Upper lobe of right lung (tissue), 1 donor: ENCODE results near the gene DDX11. TPM values are rescaled to one million over a fixed set of nuclear protein-coding genes. Genes with fewer than 3 reads are reported as not detected.
"Not testable (repeated sequence)": the region's sequence is repeated elsewhere in the genome, so short reads cannot be mapped to it uniquely, and the experiment has no call there.

Experiments
- ATAC-seq: fragments of 200-7000 bp; cut with Tn5 transposase; one replicate; pipeline ENCODE4 v1.9.1; 2020; ENCODE audit warnings: mild to moderate bottlenecking, moderate library complexity
- DNase-seq: peaks from one replicate; pipeline ENCODE4 v3.0.0-alpha.2; 2020
- H3K27ac ChIP-seq: fragments of 200-600 bp; one replicate; pipeline ENCODE4 v1.8.0; 2022
- H3K27me3 ChIP-seq: fragments of 200-600 bp; one replicate; pipeline ENCODE4 v1.8.0; 2022; ENCODE audit warnings: mild to moderate bottlenecking
- H3K36me3 ChIP-seq: fragments of 200-600 bp; one replicate; pipeline ENCODE4 v1.8.0; 2022
- H3K4me1 ChIP-seq: fragments of 200-600 bp; one replicate; pipeline ENCODE4 v1.8.0; 2022
- H3K4me3 ChIP-seq: fragments of 200-600 bp; one replicate; pipeline ENCODE4 v1.8.0; 2022; ENCODE audit warnings: mild to moderate bottlenecking
- H3K9me3 ChIP-seq: fragments of 200-600 bp; one replicate; pipeline ENCODE4 v1.8.0; 2022
- CTCF ChIP-seq: fragments of 200-600 bp; IDR thresholded peaks from one replicate; pipeline ENCODE4 v1.8.0; 2022; ENCODE audit warnings: antibody characterized with exemption
- intact Hi-C: fragments of 100-400 bp; cut with DNase I; formaldehyde crosslinking; loops from one replicate; pipeline ENCODE4 v1.11.0; 2022
- total RNA-seq: library from RNA; stranded (reverse); fragmentation: NEBNext Ultra II Directional; extraction: Animal tissue kit (Norgen Biotek cat#: 25700); gene quantifications from one replicate; pipeline ENCODE4 v1.2.1, GENCODE V29; 2021
- donor health status: DM: no; HTN: yes; CAD: no; lungs with severe emphysema.

The DDX11 gene
- total RNA-seq, 1 donor from 2014 or later: 12.6 TPM

- H3K9me3 ChIP-seq, H3K4me1 ChIP-seq, ATAC-seq, H3K27ac ChIP-seq, H3K36me3 ChIP-seq, intact Hi-C loops, H3K27me3 ChIP-seq, DNase-seq, H3K4me3 ChIP-seq: not testable (repeated sequence)
Observed at GRCh38 chr12:31104220-31104619, 30.6 kb downstream of the DDX11 start.

GRCh38 chr12:31104773-31105172, 31.1 kb downstream of the DDX11 start:
- DNase-seq: peak; percentile 51
- H3K27ac ChIP-seq, H3K4me1 ChIP-seq, H3K4me3 ChIP-seq, H3K27me3 ChIP-seq, intact Hi-C loops, H3K9me3 ChIP-seq, H3K36me3 ChIP-seq, ATAC-seq: not testable (repeated sequence)

- Histone ChIP-seq H3K36me3 (no peaks in the 10 kb centered on the region), H3K9me3 (no peaks in the 10 kb centered on the region), H3K4me1 (no peaks in the 10 kb centered on the region), H3K4me3 (no peak overlapping the region), H3K27me3 (no peaks in the 10 kb centered on the region), H3K27ac (no peak overlapping the region)
- no peak for TF ChIP-seq CTCF
- no peak for ATAC-seq
- intact Hi-C loops: no loop called here
- DNase-seq: no peak
Observed at GRCh38 chr12:31105668-31106067, 32.0 kb downstream of the DDX11 start.

- H3K27ac ChIP-seq: no peak overlapping the region
- DNase-seq: no peak
Observed at GRCh38 chr12:31106101-31106803, 32.6 kb downstream of the DDX11 start.

GRCh38 chr12:31109773-31110172, 36.1 kb downstream of the DDX11 start:
- H3K4me1 ChIP-seq, H3K27me3 ChIP-seq, H3K27ac ChIP-seq, H3K9me3 ChIP-seq, ATAC-seq, DNase-seq, H3K4me3 ChIP-seq, H3K36me3 ChIP-seq, intact Hi-C loops: not testable (repeated sequence)

More at GRCh38 chr12:31106101-31106803, 32.6 kb downstream of the DDX11 start:
- no peak for TF ChIP-seq CTCF
- H3K4me3 ChIP-seq: no peak overlapping the region
- no peaks in the 10 kb centered on the region for H3K36me3 ChIP-seq
- no peak for ATAC-seq
- H3K9me3 ChIP-seq: no peaks in the 10 kb centered on the region
- intact Hi-C loops: no loop called here
- H3K27me3 ChIP-seq: no peaks in the 10 kb centered on the region
- H3K4me1 ChIP-seq: no peaks in the 10 kb centered on the region

GRCh38 chr12:31110263-31110662, 36.6 kb downstream of the DDX11 start:
- ATAC-seq, H3K4me1 ChIP-seq, DNase-seq, H3K36me3 ChIP-seq, H3K27ac ChIP-seq, intact Hi-C loops, H3K9me3 ChIP-seq, H3K4me3 ChIP-seq, H3K27me3 ChIP-seq: not testable (repeated sequence)

GRCh38 chr12:31115092-31115601, 41.5 kb downstream of the DDX11 start:
- Histone ChIP-seq H3K4me1 (peaks cover 11% of the 10 kb centered on the region), H3K27me3 (peaks cover 35% of the 10 kb centered on the region)
- ATAC-seq, DNase-seq, H3K4me3 ChIP-seq, intact Hi-C loops, H3K27ac ChIP-seq, H3K36me3 ChIP-seq, H3K9me3 ChIP-seq: not testable (repeated sequence)

- intact Hi-C loops, H3K9me3 ChIP-seq, DNase-seq, H3K27ac ChIP-seq, ATAC-seq, H3K36me3 ChIP-seq: not testable (repeated sequence)
- Histone ChIP-seq H3K4me3 (peak overlapping the region; percentile 42), H3K27me3 (peaks cover 35% of the 10 kb centered on the region), H3K4me1 (peaks cover 11% of the 10 kb centered on the region)
Observed at GRCh38 chr12:31116846-31117202, 43.2 kb downstream of the DDX11 start.
